Right lung (tissue), 5 donors: ENCODE measurements around the gene TMEM154. TPM values are rescaled to one million over a fixed set of nuclear protein-coding genes. Genes with fewer than 3 reads are reported as not detected.

Source experiments
- DNase-seq, 2 donors: peaks; one replicate each; pipeline ENCODE4 v3.0.0-alpha.2; 2013
- polyA plus RNA-seq, 5 donors: library from polyadenylated mRNA; unstranded; fragments of 120-200 nt; gene quantifications; one replicate each; pipeline versions ENCODE4 v1.2.1 to v1.2.3, GENCODE V29; 2013; ENCODE audit warnings: inconsistent platforms in 1 of 5, low replicate concordance in 1 of 5; ENCODE audit not compliant: insufficient read length in 5 of 5, insufficient read depth in 1 of 5

Gene TMEM154
- polyA plus RNA-seq, 5 donors, result 1.0 to 2.9 (median 1.8) TPM

GRCh38 chr4:152630324-152630723, 49.5 kb downstream of the TMEM154 start:
- no peak for DNase-seq

DNA sequence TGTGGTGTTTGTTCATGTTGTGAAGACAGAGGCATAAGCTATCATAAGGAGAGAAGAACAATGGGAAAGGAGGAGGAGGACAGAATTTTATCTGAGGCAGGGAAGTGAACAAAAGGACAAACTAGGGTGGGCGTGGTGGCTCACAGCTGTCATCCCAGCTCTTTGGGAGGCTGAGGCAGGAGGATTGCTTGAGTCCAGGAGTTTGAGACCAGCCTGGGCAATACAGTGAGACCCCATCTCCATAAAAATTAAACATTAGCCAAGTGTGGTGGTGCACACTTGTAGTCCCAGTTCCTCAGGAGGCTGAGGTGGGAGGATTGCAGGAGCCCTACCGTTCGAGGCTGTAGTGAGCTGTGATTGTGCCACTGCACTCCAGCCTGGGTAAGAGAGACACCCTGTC, 49.9 kb downstream of the TMEM154 start:
- DNase-seq, result no peak

GRCh38 chr4:152628128-152628527, 51.7 kb downstream of the TMEM154 start:
- no peak for DNase-seq

GRCh38 chr4:152626790-152627189, 53.0 kb downstream of the TMEM154 start:
- no peak for DNase-seq

DNA sequence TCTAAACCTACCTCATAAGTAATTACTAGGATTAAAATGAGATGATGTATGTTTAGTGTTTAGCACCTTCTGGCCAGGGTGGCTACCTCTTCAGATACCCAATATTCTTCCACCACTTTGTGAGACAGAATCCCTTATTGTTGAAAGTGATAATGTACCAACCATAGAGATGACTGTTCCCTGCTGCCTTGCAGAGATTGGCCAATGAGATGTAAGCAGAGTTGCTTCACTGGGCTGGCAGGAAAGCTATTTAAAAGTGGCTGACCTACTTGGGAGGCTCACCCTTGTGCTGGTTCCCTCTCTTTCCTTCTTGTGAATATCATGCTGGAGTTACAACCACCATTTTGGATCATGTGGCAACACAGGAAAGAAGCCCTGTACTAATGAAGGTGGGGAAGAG, 58.9 kb downstream of the TMEM154 start:
- no peak for DNase-seq

DNA sequence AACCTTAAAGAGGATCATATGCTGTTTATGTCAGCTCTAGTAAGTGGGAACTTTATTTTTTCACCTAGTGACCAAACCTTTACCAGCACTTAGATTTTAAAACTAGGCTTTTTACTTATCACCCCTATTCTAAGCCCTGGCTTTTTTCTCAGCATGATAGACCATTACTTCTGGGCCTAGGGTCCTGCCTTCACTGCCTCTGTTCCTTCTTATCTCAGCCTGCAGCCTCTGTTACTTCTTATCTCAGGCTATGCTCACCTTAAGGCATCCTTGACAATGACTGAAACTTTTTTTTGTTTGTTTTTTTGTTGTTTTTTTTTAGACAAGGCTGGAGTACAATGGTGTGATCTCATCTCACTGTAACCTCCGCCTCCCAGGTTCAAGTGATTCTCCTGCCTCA, 59.6 kb downstream of the TMEM154 start:
- no peak for DNase-seq

- DNase-seq, result no peak
These were observed 60.2 kb downstream of the TMEM154 start for GRCh38 chr4:152619556-152619955.

DNA sequence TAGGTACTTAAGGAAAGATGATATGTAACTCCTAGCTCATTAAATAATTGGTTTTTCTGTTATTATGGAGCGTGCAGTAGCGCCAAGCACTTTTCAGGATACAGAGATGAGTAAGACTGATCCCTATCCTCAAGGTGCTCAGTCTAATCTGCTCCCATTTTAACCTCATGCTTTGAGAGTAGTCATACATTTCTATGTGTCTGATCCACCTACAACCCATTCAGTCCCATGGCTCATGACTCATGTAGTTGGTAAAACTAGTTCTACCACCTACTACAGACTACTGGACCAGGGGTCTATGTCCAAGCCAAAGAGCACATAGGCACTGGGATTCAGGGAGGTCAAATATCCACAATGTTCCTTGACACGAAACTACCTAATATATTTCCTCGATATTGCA, 60.8 kb downstream of the TMEM154 start:
- no peak for DNase-seq

- no peak for DNase-seq
These were observed 63.0 kb downstream of the TMEM154 start for GRCh38 chr4:152616804-152617203.

DNA sequence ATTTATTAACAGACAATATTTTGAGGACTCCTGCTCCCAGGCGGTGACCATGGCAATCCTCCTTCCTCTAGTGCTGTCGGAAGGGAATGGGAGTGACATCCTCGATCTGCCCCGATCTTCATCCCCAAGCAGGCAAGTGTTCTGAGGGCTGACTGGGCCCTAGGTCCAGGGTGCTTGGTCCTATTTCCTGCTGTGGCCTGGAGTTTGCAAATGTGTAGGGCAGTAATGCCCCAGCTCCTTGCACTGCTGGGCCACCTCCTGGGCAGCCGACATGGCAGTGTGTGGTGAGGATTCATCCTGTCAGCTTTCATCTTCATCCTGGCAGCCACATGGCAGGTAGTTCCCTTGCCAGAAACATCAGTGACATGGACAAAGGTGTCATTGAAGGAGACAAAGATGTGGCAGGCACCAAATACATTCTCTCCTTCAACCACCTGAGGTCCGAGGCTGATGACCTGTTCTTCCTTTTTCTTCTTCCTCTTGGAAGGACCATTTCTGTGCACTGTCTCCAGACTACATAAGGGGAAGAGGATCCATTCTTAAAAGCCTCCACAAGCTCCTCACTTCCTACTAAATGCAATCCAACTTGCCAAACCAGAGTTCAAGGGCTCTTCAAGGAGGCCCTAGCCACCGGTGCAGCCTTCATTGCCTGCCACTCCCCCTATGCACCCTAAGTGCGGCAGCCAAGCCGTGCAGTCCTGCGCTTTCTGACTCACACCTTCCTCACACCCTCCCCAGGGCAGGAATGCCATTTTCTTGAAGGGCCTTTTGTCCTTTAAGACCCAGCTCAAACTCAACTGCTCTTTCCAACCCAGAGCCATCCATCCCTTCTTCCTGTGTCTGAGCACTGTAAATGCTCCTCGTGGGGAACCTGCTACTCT, 65.7 kb downstream of the TMEM154 start:
- no peak for DNase-seq

DNA sequence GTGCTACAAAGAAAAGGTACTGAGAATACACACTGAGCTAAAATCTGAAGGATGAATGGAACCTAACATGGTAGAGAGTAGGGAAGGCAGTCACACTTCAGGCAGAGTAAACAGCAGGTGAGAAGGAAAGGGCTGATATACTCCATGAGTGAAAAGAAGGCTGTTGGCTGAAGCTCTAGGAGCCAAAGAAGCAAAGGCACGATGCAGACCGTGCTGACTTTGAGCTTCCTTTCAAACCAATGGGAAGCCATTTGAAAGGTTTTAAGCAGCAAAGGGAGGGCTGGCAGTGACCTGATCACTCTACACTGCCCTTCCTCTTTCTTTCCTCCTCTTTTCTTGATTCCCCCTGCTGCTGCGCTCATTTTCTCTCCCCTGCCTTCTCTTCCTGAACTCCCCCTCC, 66.4 kb downstream of the TMEM154 start:
- no peak for DNase-seq

DNA sequence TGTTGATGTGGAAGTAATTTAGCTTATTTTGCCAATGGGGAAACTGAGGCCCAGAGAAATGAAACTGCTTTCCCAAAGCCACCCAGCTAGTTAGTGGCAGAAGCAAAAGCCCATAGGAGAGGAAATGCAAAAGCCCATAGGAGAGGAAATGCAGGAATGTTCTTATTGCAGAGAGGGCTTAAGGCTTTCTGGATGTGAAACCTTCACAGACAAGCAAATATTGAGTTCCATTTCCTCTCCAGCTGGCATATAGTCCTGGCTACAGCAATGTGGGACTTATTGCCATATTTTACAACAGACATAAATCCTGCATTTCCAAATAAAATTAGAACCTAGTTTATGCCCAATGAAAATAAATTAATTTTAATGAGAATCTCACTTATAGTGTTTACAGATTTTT, 69.7 kb downstream of the TMEM154 start:
- no peak for DNase-seq

DNA sequence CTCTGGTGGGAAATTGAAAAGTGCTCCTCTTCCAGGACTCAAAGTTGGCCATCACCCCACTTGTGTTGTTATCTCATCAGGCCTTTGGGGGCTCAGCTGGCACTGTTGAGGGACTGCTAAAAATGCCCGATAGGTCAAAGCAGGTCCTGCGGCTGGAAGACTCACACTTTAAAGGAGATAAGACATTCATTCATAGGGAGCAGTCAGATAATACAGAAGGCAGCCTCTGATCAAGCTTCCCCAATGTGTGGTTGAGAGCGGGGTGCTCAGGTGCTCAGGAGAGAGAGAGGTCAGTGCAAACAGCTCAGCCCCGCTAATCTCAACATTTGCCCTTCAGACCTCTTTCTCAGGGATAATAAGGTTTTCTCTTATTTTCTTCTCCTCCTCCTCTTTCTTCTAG, 70.3 kb downstream of the TMEM154 start:
- DNase-seq, result no peak

DNA sequence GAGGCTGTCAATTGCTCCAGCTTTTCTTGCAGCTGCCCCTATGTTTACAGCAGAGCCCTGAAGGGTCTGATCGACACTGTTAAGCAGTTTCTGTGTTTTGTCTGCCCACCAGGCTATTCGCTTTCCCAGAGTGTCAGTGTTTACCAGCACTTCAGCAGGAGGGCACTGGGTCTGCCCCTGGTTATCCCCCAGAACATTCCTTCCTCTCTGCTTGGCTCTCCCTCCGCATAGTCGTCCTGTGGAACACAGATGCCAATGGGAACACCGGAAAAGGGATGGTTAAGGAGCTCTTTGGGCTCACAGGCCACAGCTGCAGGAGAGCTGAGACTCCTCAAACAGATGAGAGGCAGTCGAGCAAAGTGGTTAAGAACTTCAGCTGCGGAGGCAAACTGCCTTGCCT, 72.6 kb downstream of the TMEM154 start:
- DNase-seq, result no peak

DNA sequence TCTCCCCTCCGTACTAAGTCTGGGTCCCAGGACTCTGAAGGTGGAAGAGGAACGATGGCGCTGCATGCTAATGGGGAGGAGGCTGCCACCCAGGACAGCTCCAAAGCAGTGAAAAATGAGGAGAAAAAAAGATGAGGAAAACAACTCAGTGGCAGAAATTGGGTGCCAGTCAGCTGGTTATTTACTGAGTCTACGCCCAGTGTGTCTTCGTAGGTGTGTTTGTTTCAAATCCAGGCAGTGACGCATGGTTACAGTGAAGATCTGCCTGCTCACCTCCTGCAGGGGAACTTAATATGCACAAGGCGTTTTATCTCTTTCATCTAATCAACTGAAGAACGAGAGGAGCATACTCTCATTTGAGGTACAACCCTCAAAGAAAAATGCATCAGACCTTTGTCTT, 73.0 kb downstream of the TMEM154 start:
- DNase-seq, result no peak

DNA sequence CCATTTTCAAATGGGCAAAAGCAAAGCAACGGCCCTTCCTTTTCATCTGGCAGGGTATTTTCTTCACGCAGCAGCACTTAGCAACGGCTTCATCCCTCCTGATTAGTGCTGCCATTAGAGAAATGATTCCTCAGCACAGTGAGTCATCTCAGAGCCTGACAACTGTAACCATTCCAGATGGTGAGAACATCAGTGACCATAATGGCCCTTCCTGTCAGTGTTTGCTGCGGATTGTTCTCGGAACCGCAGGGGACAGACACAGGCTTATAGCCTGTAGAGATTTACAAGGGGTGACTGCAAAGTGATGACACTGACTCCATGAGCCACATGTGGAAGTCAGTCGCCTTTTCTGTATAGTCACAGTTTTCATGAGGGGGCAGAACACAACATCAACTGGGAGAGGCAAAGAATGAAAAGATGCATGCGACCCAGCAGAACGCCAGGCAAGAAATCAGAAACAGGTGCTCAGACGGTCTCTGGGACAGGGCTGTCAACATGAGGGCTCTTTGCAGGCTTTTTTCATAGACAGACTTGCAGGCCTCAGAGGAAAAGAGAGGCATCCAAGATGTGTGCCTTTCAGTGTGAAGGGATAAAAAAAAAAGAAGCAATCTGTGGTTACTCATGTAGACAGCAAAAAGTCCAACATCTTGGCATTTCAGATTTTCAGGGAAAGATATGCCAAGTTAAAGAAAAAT, 74.0 kb downstream of the TMEM154 start:
- DNase-seq, result no peak

- no peak for DNase-seq
These were observed 74.8 kb downstream of the TMEM154 start for GRCh38 chr4:152605031-152605430.

GRCh38 chr4:152601156-152601555, 78.6 kb downstream of the TMEM154 start:
- DNase-seq, result no peak

DNA sequence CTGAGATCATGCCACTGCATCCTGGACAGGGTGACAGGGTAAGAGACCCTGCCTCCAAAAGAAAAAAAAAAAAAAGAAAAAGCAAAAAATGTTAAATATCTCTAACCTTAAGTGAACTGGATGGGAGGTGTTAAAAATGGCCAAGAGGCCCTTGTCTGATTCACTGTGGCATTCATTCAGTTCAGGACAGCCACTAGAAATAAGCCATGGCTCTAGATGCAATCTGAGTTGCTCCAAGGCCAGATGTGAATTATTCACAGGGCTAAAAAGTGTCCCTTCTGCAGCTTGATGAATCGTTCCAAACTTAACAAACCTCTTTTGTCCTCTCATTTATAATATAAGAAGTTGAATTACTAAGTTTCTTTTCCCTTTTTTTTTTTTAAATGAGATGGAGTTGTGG, 80.2 kb downstream of the TMEM154 start:
- no peak for DNase-seq

GRCh38 chr4:152599095-152599494, 80.7 kb downstream of the TMEM154 start:
- no peak for DNase-seq

DNA sequence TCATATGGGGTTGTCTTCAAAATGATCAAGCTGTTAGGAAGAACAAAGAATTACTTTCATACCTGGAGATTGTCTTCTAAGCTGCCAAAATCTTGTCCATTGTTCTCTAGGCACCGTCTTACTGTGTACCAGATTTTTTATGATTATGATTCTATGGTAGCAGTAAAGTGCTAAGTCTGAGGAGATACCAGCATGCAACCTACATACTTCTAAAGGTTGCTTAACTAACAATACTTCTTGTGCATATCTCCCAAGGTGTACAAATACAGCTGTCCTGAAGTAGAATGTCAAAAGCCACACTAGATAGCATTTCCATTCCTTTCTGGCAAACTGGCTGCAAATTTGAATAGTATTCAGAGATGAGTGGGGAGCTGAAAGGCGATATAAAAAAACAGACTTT, 81.3 kb downstream of the TMEM154 start:
- DNase-seq, result no peak

DNA sequence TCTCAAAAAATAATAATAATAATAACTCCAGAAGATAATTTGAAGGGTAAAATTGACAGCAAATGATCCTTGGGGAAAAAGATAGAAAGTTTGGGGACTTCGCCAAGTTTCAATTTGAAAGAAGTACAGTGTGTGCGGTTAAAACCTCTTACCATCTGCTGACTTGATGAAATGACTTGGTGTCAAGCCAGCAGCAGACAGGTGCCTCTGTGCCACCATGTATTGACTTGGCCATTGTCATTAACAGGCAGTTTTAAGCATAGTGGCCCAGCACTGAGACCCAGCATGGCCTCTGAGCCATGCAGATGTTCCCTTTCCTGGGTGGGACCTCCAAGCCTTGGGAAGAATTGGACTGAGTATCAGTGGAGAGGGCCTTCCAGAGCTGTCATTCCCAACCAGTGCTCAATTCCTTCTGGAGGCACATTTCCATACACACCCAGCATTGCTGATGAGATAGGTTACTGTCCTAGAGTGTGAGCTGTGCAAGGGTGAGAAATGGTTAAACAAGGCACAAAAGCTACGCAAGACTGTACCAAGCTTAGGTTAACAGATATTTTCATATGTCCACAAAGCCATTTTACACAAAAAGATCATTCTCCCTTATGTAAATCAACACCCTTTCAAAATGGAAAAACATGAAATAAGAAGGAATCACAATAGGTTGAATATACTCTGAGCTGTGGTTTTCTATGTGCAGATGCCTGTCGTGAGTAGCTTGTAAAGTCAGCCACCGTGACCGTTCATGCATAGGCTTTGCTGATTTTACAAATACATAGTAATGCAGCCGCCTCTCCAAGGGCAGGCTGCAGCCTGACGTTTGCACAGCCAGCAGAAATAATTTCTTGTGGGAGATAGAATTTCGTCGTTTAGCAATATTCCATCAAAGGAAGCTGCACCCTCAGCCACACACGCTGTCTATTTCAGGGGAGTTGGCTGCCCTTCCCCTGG, 84.5 kb downstream of the TMEM154 start:
- no peak for DNase-seq
